Mononuclear cell (primary cell): ENCODE data around the gene RHBDF1. TPM values are rescaled to one million over a fixed set of nuclear protein-coding genes. Genes with fewer than 3 reads are reported as not detected.

Experiments used
- H3K27me3 ChIP-seq: 2 replicates; pipeline ENCODE4 v1.6.0; 2011; ENCODE audit warnings: low read length, control low read depth; ENCODE audit not compliant: insufficient read depth
- H3K4me1 ChIP-seq: 2 replicates; pipeline ENCODE4 v1.5.1; 2011; ENCODE audit warnings: mild to moderate bottlenecking, low read length, control low read depth; ENCODE audit not compliant: insufficient read depth
- H3K4me3 ChIP-seq: 2 replicates; pipeline ENCODE4 v1.5.1; 2011; ENCODE audit warnings: mild to moderate bottlenecking, low read length, moderate library complexity
- H3K9me3 ChIP-seq: 2 replicates; pipeline ENCODE4 v1.5.1; 2011; ENCODE audit warnings: low read depth, mild to moderate bottlenecking, control low read depth, low read length
- total RNA-seq: library from RNA; depleted of rRNA; stranded (reverse); fragments of >200 nt; gene quantifications from one replicate; pipeline ENCODE4 v1.2.3, GENCODE V29; 2012

The RHBDF1 gene
- total RNA-seq, 1 donor: 0.21 TPM

DNA sequence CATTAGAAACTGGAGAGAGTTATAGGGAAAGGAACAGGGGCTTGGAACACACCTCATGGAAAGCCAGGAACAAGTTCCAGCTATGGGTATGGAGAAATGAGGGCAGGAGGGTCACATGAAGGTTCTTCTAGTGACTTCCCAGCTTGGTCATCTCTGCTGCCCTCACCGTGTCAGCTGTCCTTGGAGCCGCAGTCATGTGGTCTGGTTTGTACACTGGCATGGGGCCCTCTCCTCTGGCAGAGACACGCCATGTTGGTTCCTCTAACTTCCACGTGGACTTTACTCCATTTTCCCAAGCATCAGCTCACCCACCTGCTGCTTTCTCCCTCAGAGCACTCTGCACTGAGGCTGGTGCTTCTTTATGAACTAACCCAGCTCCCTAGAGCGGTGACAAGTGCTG lies 31.9 kb upstream of the RHBDF1 start:
- Histone ChIP-seq H3K27me3 (no peaks in the 10 kb centered on the region), H3K4me1 (no peaks in the 10 kb centered on the region), H3K4me3 (no peak overlapping the region), H3K9me3 (no peaks in the 10 kb centered on the region)

DNA sequence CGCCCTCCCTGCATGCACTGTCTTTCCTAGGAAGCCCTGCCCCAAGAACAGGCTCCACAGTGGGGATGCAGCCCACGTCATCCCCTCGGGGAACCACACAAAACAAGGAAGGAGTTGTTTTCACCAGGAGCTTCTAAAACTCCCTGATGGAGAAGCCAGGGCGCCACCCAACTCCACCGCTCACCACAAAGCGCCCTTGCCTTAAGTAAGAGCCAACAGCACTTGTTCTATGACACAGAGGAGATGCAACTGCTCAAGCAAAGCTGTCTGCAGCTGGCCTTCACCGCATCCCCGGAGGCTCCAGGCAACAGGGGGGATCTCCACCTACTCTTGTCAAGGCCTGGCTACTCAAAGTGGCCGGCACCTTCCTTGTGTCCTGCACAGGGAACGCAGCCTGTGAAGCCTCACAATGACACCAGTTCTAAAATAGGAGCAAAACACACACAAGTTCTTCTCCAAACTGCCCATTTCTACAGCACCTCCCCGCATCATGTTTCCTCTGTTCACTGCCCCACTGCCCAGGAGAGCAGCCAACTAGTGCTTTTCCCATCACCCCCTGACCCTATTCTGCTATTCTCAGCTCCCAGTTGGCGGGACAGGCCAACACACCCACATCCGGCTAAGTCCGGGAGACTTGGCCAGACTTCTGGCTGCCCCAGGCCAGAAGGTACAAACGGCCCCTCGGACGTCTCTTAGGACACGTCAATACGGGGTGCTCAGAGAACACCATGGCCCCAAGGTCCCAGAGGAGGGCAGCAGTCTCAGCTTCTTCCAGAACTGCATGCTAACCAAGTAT lies 29.8 kb upstream of the RHBDF1 start:
- peaks cover 3% of the 10 kb centered on the region for H3K4me1 ChIP-seq
- no peaks in the 10 kb centered on the region for H3K9me3 ChIP-seq
- no peak overlapping the region for H3K4me3 ChIP-seq
- no peaks in the 10 kb centered on the region for H3K27me3 ChIP-seq

DNA sequence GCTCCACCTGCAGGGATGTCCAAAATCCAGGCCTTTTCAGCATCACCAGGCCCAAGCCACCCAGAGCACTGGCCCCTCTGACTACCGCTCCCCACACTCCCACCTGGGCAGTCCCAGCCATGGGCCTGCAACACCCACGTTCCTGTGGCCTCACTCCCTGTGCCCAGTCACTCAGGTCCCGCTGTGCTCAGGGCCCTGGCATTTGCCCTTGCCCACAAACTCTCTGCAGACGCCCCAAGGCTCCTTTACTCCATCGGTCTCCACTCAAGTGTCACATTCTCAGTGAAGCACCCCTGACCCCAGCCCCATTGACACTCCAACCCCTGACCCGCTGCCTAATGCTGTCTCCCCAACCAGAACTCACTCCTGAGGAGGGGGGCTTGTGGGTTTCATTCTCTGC lies 29.2 kb upstream of the RHBDF1 start:
- Histone ChIP-seq H3K27me3 (no peaks in the 10 kb centered on the region), H3K4me1 (peaks cover 4% of the 10 kb centered on the region), H3K4me3 (no peak overlapping the region), H3K9me3 (no peaks in the 10 kb centered on the region)

DNA sequence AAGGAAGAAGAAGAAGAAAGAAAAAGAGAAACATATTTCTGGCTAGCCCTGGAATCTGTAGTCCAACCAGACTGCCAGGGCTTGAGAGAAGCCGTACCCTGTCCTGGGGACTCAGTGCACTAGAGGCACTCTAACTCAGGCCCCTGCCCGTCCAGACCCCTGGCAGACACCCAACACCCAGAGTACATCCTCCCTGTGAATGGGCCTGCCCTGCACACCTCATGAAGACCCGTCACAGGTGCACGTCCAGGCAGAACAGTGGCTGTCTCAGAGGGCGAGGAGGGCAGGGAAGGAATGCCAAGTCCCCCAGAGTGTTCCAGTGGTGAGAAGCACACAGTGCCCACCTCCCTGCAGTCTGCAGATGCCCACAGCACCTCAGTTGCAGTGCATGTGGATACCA lies 28.6 kb upstream of the RHBDF1 start:
- H3K4me3 ChIP-seq: no peak overlapping the region
- H3K9me3 ChIP-seq: no peaks in the 10 kb centered on the region
- no peaks in the 10 kb centered on the region for H3K27me3 ChIP-seq
- peaks cover 4% of the 10 kb centered on the region for H3K4me1 ChIP-seq

DNA sequence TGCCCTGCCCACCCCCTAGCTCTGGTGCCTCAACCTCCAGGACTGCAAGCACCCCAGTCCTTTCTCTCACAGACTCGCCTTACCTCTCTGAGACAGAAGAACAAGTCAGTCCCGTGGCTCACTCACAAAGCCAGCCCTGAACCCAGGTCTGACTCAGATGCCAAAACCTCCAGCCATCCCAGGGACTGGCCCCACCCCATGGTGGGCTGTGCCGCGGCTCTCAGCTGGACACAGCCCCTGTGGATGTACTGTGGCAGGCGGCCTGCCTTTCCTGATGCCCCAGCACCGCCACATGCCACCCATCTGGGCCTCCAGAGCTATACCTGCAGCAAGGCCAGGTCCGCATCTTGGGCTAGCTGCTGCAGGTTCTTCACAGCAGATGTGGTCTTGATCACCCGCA lies 25.4 kb upstream of the RHBDF1 start:
- Histone ChIP-seq H3K4me1 (peaks cover 4% of the 10 kb centered on the region), H3K4me3 (no peak overlapping the region), H3K9me3 (no peaks in the 10 kb centered on the region), H3K27me3 (no peaks in the 10 kb centered on the region)

DNA sequence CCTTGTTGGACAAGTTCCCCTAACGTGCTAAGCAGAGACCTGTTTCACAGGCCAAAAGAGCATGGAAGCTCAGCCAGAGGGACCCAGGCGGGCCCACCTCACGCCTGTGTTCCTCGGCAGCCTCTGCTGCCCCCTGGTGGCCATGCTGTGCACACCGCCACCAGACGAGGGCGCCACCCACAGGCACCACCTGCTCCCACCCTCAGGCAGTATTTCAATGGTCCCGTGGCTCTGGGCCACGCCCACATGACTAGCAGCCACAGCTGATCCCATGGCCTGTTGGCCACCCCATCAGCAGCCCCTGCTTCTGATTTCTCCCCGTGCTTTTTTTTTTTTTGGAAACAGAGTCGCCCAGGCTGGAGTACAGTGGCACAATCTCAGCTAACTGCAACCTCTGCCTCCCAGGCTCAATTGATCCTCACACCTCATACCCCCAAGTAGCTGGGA lies 24.5 kb upstream of the RHBDF1 start:
- Histone ChIP-seq H3K4me3 (no peak overlapping the region), H3K9me3 (no peaks in the 10 kb centered on the region), H3K4me1 (peaks cover 4% of the 10 kb centered on the region), H3K27me3 (no peaks in the 10 kb centered on the region)

DNA sequence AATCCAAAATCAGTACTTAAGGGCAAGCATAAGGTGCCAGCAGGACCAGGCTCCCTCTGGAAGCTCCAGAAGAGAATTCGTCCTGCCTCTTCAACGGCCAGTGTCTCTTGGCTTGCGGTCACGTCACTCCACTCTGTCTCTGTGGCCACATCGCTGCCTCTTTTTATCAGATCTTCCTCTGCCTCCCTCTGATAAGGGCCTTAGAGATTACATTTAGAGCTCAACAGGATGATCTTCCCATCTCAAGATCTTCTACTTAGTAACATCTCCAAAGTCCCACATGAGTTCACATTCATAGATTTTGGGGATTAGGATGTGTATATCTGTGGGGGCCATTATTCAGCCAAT lies 22.5 kb upstream of the RHBDF1 start:
- Histone ChIP-seq H3K9me3 (no peaks in the 10 kb centered on the region), H3K4me3 (no peak overlapping the region), H3K27me3 (no peaks in the 10 kb centered on the region), H3K4me1 (peaks cover 4% of the 10 kb centered on the region)

DNA sequence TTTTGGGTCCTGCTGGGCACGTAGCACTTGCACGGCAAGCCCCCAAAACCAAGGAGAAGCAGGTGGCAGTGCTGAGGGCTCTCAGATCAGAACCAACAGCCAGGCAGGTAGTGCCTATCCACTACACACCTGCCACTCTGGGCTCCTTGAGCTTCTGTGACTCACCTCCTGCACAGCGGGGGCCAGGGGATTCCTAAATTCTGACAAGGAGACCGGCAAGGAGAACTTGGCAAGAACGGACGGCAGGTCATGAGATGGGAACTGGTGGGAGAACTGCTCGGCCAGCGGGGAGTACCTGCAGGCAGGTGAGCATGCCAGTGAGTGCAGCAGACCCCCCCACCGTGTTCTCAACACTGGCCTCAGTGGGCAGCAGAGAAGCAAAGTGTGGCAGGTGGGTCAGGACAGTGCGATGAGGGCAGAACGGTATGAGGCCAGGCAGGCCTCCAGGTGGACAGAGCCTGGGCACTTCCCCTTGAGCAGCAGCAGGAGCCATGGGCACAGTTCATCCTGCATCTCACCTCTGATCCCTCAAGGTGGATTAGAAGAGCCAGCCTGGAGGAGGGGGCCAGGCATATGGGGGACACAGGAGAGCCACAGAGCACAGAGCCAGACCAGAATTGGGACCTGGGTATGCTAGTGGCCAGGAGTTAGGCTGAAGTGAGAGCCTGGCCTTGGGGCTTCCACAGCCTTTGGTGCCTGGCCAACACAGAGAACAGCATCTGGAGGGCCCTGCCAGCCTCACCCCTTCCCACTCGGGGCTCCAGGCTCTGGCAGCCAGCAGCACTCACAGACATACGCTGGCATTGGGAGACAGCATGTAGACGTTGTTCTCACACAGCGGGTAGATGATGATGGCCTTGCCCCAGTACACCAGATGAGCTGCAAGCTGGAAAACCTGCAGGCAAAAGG lies 20.3 kb upstream of the RHBDF1 start:
- Histone ChIP-seq H3K27me3 (no peaks in the 10 kb centered on the region), H3K4me1 (peaks cover 4% of the 10 kb centered on the region), H3K4me3 (no peak overlapping the region), H3K9me3 (no peaks in the 10 kb centered on the region)

DNA sequence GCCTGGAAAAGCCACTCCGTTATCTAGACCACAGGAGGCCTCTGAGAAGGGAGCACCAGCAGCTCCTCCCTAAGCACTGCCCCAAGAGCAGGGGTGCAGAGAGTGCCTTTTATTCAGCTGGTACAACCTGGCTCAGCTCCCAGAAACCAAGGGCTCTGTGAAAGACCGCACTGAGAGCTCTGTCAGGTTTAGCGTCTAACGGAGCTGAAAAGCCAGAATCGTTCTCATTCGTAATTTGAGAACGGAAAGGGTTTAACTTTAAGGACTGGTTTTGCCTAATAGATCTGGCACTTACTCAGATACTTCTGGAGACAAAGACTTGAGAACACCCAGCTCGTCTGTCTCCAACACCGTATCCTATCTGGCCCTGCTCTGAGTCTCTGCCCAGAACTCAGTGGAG lies 19.1 kb upstream of the RHBDF1 start:
- H3K27me3 ChIP-seq: no peaks in the 10 kb centered on the region
- H3K4me3 ChIP-seq: no peak overlapping the region
- H3K9me3 ChIP-seq: no peaks in the 10 kb centered on the region
- H3K4me1 ChIP-seq: no peaks in the 10 kb centered on the region

DNA sequence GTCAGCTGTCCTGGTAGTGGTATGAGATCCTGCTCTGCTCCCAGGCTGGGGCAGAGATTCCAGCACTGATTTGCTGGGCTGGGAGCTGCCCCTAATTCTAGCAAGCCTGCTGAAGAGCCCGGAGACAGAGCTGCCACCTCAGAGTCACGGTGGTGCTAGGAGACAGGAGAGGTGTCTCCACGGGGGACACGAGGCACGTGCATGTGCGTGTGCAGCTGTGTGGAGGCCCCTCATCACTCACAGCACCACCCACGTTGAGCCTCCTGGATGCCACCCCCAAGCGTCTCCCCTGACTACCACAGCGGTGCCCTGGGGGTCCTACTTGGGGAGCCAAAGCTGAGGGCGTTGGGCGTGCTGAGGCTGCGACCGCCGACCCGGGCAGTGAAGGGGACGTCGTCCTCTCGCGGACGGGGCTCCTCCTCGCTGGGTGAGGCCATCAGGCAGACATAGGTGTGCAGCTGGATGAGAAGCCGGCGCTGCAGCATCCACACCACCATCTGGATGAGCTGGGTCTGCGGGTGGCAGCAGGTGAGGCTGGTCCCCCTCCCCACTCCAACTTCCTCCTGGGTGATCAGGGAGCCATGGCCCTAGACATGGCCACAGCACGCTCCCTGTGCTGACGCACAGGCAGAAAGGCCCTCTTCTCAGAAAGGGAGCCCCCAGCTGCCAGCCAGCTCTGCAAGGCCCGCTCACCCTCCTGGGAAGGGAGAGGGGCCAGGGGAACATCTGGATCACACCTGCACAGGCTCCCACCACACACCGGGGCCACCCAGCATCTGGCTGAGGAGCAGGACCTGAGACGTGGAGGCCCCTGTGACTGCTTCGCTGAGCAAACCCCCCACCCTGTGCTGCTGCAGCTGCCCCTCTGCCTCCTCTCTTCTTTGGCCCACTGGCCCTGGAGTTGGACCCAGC lies 17.2 kb upstream of the RHBDF1 start:
- no peaks in the 10 kb centered on the region for H3K9me3 ChIP-seq
- H3K4me1 ChIP-seq: peaks cover 12% of the 10 kb centered on the region
- H3K27me3 ChIP-seq: no peaks in the 10 kb centered on the region
- no peak overlapping the region for H3K4me3 ChIP-seq

DNA sequence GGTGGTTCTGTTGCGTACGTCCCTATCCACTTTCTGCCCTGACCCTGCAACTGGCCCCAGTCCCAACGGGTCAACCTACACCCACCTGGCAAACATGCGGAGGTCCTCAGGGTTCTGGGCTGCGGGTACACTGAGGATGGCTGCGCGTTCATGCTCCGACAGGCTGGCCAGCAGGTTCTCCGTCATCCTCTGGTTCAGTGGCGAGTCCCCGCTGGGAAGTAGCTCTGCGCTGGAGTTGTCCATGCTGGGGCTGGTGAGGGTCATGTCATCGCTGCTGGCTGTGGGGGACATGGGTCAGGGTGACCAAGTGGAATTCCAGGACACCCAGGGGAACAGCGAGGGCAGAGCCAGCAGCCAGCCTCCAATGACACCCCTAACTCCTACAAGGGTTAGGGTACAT lies 16.2 kb upstream of the RHBDF1 start:
- Histone ChIP-seq H3K27me3 (no peaks in the 10 kb centered on the region), H3K4me3 (no peak overlapping the region), H3K4me1 (peaks cover 22% of the 10 kb centered on the region), H3K9me3 (no peaks in the 10 kb centered on the region)

DNA sequence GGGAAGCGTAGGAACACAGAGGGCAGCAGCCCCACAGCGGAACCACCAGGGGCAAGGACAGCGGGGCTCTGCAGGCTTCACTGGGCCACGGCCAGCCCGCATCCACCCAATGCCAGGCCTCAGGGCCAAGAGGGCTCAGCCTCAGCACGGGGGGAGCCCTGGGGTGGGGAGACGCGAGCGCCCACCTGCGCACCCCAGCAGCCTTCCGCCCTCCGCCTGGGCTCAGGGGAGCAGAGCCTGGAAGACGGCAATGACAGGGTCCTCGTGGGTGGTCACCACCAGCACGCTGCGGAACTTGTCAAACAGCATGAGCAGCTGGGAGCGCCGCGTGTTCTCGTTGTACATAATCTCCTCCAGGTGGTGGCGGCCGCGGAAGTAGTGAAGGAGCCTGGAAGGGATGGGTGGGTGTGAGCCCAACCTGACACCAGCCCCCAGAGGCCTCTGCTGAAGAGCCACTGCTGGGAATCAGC lies 14.1 kb upstream of the RHBDF1 start:
- Histone ChIP-seq H3K4me1 (peaks cover 23% of the 10 kb centered on the region), H3K9me3 (no peaks in the 10 kb centered on the region), H3K27me3 (no peaks in the 10 kb centered on the region), H3K4me3 (no peak overlapping the region)

DNA sequence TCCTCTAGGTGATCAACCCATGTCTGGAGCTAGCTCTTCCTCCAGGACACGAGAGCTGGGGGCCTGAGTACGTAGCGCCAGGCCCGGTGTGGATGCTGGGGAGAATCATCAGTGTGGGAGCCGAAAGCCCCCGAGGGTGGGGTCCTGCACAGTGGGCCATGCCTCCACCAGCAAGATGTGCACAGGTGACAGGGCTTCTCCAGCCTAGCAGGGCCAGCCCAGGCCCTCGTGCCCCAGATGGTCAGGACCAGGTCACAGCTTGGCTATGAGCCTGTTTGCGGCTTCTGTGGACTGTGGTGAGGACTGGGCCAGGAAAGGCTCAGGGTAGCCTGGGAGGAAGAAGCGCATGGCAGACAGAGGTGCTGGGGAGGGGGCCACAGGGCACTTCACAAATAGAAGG lies 13.4 kb upstream of the RHBDF1 start:
- H3K27me3 ChIP-seq: no peaks in the 10 kb centered on the region
- no peaks in the 10 kb centered on the region for H3K9me3 ChIP-seq
- H3K4me3 ChIP-seq: no peak overlapping the region
- H3K4me1 ChIP-seq: peaks cover 23% of the 10 kb centered on the region

DNA sequence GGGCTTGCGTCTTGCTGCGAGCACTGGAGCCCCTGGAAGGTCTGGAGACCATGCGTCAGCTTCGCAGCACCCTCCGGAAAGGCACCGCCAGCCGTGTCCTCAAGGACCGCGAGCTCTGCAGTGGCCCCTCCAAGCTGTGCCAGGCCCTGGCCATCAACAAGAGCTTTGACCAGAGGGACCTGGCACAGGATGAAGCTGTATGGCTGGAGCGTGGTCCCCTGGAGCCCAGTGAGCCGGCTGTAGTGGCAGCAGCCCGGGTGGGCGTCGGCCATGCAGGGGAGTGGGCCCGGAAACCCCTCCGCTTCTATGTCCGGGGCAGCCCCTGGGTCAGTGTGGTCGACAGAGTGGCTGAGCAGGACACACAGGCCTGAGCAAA lies 13.0 kb upstream of the RHBDF1 start:
- Histone ChIP-seq H3K4me1 (peaks cover 23% of the 10 kb centered on the region), H3K9me3 (no peaks in the 10 kb centered on the region), H3K27me3 (no peaks in the 10 kb centered on the region), H3K4me3 (no peak overlapping the region)
